Measurements from ENCODE around the gene AUH. TPM values are rescaled to one million over a fixed set of nuclear protein-coding genes. Genes with fewer than 3 reads are reported as not detected.

Gene AUH
- total RNA-seq, 1 donor from 2014 or later: 24.9 TPM

DNA sequence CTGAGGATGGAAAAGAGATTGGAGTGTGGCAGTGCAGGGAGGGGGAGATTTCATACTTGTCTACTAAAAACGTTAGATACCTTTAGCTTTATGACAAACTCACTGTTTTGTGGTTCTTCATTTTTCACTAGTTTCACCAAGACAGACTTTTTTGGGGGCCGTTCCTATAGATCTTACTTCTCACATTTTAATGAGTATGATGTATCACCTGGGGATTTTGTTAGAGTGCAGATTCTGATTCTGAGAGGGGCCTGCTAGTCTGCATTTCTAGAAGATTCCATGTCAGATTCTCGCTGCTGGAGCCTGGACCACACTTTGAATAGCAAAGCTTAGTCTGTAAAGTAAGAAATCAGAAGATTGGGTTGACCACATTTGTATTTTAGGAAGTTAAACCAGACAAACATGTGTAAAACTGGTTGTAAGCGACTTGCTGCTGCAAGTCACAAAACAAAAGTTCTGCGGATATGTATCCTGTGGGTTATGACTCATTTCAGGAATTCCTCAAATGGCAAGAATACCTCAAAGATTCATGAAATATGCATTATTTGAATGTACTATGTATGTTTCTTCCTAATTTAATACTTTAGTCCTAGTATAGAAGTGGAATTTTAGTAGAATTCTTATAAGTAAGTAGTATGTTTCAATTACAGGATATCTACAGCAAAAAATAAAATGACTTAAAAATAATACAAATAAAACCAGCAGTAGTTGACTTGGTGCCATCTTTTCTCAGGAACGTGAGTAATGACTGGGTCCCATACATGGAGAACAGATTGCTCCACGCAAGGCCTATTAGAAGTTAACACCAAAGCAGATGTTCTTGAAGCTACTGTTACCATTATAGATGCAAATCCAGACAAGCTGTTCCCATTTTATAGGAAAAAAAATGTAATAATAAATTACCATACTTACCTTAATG, 34.1 kb upstream of the AUH start:
- TF ChIP-seq, protein P1, sequence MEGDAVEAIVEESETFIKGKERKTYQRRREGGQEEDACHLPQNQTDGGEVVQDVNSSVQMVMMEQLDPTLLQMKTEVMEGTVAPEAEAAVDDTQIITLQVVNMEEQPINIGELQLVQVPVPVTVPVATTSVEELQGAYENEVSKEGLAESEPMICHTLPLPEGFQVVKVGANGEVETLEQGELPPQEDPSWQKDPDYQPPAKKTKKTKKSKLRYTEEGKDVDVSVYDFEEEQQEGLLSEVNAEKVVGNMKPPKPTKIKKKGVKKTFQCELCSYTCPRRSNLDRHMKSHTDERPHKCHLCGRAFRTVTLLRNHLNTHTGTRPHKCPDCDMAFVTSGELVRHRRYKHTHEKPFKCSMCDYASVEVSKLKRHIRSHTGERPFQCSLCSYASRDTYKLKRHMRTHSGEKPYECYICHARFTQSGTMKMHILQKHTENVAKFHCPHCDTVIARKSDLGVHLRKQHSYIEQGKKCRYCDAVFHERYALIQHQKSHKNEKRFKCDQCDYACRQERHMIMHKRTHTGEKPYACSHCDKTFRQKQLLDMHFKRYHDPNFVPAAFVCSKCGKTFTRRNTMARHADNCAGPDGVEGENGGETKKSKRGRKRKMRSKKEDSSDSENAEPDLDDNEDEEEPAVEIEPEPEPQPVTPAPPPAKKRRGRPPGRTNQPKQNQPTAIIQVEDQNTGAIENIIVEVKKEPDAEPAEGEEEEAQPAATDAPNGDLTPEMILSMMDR (IDR thresholded peaks at IDR 0.05; ENCODE audit: unreplicated experiment): no peak
- no peak overlapping the region for H3K27ac Mint-ChIP-seq

DNA sequence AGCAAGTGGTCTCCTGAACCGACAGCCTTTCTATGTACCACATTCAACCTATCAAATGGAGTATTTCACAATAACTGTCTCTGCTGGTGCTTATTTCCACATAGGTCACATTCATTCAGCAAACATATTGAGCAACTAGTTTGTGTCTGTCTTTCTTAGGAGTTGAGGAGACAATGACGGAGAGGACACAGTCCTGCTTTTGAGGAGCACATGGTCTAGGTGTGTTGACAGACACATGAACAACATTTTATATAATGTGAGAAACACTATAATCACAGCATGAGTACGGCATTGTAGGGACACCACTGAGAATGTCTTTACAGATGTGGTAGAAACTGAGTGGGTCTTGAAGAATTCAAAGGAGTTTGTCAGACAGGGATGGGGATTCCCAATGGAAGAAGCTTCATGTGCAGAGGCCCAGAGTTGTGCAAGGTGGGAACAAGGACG, 33.4 kb upstream of the AUH start:
- Mint-ChIP-seq H3K4me3 (ENCODE audit: low read depth) (no peak overlapping the region), H3K36me3 (ENCODE audit: insufficient read depth) (no peaks in the 10 kb centered on the region), H3K4me1 (ENCODE audit: low read depth) (peaks cover 2% of the 10 kb centered on the region), H3K9me3 (ENCODE audit: low read depth) (no peaks in the 10 kb centered on the region), H3K27me3 (no peaks in the 10 kb centered on the region), H3K27ac (no peak overlapping the region)
- DNase-seq (ENCODE audit: low spot score, unreplicated experiment): no peak
- TF ChIP-seq, protein P1 (IDR thresholded peaks at IDR 0.05; ENCODE audit: unreplicated experiment): no peak

More for the DNA sequence above, 34.1 kb upstream of the AUH start:
- no peak overlapping the region for H3K4me3 Mint-ChIP-seq (ENCODE audit: low read depth)
- no peak for DNase-seq (ENCODE audit: low spot score, unreplicated experiment)
- peaks cover 2% of the 10 kb centered on the region for H3K4me1 Mint-ChIP-seq (ENCODE audit: low read depth)
- no peaks in the 10 kb centered on the region for H3K27me3 Mint-ChIP-seq
- no peaks in the 10 kb centered on the region for H3K36me3 Mint-ChIP-seq (ENCODE audit: insufficient read depth)
- no peaks in the 10 kb centered on the region for H3K9me3 Mint-ChIP-seq (ENCODE audit: low read depth)

DNA sequence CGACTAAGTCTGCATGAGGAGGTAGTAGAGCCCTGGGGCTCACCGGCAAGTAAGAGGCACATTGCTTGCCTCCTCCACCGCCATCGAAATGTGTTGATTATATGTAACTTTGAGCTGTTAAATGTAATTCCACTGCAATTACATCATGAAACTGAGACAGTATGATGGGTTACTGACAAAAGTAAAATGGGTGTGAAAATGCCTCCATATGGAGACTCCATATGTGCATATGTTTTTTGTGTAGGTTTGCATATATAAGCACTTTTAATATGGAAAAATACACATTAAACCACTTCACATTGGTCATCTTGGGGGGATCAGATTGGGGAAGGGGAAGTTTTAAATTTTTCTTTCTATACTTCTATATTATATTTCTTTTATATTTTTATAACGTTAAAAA, 32.1 kb upstream of the AUH start:
- Mint-ChIP-seq H3K4me1 (ENCODE audit: low read depth) (peaks cover 2% of the 10 kb centered on the region), H3K4me3 (ENCODE audit: low read depth) (no peak overlapping the region), H3K27ac (no peak overlapping the region), H3K9me3 (ENCODE audit: low read depth) (no peaks in the 10 kb centered on the region), H3K27me3 (no peaks in the 10 kb centered on the region), H3K36me3 (ENCODE audit: insufficient read depth) (no peaks in the 10 kb centered on the region)
- DNase-seq (ENCODE audit: low spot score, unreplicated experiment): no peak
- TF ChIP-seq, protein P1 (IDR thresholded peaks at IDR 0.05; ENCODE audit: unreplicated experiment): no peak

DNA sequence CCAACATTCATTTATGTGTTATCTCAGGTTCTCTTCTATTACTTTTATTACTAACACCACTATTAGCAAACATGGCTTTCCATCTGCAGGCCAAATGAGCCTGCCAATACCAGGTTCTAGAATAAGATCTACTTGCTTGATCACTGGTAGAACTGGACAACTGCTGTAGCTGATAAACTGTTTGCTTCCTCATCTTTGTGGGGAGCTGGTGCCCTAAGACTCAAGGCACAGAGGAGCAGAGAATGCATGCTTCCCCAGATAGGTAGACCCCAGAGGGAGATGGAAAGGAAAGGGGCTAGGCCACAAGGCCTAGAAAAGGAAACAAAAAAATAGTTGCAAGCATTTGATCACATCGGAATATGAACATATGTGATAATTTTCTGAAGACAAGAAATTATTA, 30.7 kb upstream of the AUH start:
- DNase-seq (ENCODE audit: low spot score, unreplicated experiment): no peak
- TF ChIP-seq, protein P1 (IDR thresholded peaks at IDR 0.05; ENCODE audit: unreplicated experiment): no peak
- Mint-ChIP-seq H3K27me3 (no peaks in the 10 kb centered on the region), H3K4me3 (ENCODE audit: low read depth) (no peak overlapping the region), H3K36me3 (ENCODE audit: insufficient read depth) (no peaks in the 10 kb centered on the region), H3K27ac (no peak overlapping the region), H3K4me1 (ENCODE audit: low read depth) (peaks cover 8% of the 10 kb centered on the region), H3K9me3 (ENCODE audit: low read depth) (no peaks in the 10 kb centered on the region)

DNA sequence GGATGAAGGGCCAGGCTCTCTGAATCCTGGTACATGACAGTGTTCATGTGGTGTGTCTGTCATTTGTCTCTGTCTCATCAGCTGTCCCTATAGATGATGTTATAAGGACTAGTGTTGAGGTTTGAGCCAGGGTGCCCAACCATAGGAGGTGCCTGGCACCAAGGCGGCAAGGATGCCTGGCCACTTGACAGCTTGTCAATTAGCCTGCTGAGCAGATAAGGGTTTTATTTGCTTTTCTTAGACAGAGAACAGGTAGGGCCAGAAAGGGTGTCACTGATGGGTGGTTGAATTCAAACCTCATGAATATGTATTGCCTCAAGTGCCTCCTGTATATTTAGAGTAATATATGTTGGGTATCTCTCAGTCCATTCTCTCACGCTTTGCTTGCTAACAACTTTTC, 30.1 kb upstream of the AUH start:
- Mint-ChIP-seq H3K27ac (no peak overlapping the region), H3K36me3 (ENCODE audit: insufficient read depth) (no peaks in the 10 kb centered on the region), H3K9me3 (ENCODE audit: low read depth) (no peaks in the 10 kb centered on the region), H3K27me3 (no peaks in the 10 kb centered on the region), H3K4me3 (ENCODE audit: low read depth) (no peak overlapping the region), H3K4me1 (ENCODE audit: low read depth) (peaks cover 11% of the 10 kb centered on the region)
- TF ChIP-seq, protein P1 (IDR thresholded peaks at IDR 0.05; ENCODE audit: unreplicated experiment): no peak
- no peak for DNase-seq (ENCODE audit: low spot score, unreplicated experiment)

Data from progenitor cell of endocrine pancreas (in vitro differentiated cells).